Uterus (tissue), 4 donors: ENCODE measurements around the gene MYBPC3. TPM values are rescaled to one million over a fixed set of nuclear protein-coding genes. Genes with fewer than 3 reads are reported as not detected.

ENCODE experiments used
- DNase-seq, 2 donors: peaks; one replicate each; pipeline ENCODE4 v3.0.0-alpha.2; 2019 to 2020
- H3K27ac ChIP-seq, 2 donors: fragments of 200-600 bp; sonication (generic); 1 replicate in 1 of 2; 2 replicates in 1 of 2; pipeline ENCODE4 v1.5.1; 2016 to 2018
- H3K27me3 ChIP-seq, 2 donors: fragments of 200-600 bp; sonication (generic); one replicate each; pipeline ENCODE4 v1.5.1; 2018 to 2019; ENCODE audit warnings: control low read depth in 1 of 2
- H3K36me3 ChIP-seq, 2 donors: fragments of 200-600 bp; sonication (generic); one replicate each; pipeline ENCODE4 v1.5.1; 2019; ENCODE audit warnings: control low read depth in 1 of 2
- H3K4me1 ChIP-seq, 2 donors: fragments of 200-600 bp; sonication (generic); one replicate each; pipeline ENCODE4 v1.5.1; 2018 to 2019; ENCODE audit warnings: control low read depth in 1 of 2
- H3K4me3 ChIP-seq, 2 donors: fragments of 200-600 bp; sonication (generic); 1 replicate in 1 of 2; 2 replicates in 1 of 2; pipeline ENCODE4 v1.5.1; 2018 to 2019; ENCODE audit warnings: mild to moderate bottlenecking in 1 of 2
- H3K9me3 ChIP-seq, 2 donors: fragments of 200-600 bp; sonication (generic); one replicate each; pipeline ENCODE4 v1.5.1; 2019; ENCODE audit warnings: control low read depth in 1 of 2
- POLR2A ChIP-seq, 2 donors: fragments of 450-650 bp; IDR thresholded peaks; one replicate each; pipeline ENCODE4 v1.6.1; 2016; ENCODE audit warnings: antibody characterized with exemption in 2 of 2, mild to moderate bottlenecking in 1 of 2, moderate library complexity in 1 of 2
- intact Hi-C: fragments of 100-400 bp; cut with DNase I; formaldehyde crosslinking; loops from one replicate; pipeline ENCODE4 v1.15.1; 2023; ENCODE audit warnings: low total_unique reads
- total RNA-seq, 4 donors: library from RNA; depleted of rRNA in 3 of 4; stranded (reverse); fragments of >200 nt in 3 of 4; gene quantifications; one replicate each; pipeline versions ENCODE4 v1.1.0 to v1.2.4, GENCODE V29; 2014 to 2023
- TF ChIP-seq, protein P1 (sequence below), 4 experiments: fragments of 200-600 bp in 2 of 4; fragments of 450-650 bp in 2 of 4; sonication (generic) in 2 of 4; IDR thresholded peaks; one replicate each; pipeline ENCODE4 v1.5.1; 2016 to 2019; ENCODE audit warnings: antibody characterized with exemption in 4 of 4, mild to moderate bottlenecking in 2 of 4, moderate library complexity in 1 of 4
- donor health status: DM: yes; HTN: yes; CAD: no.

The MYBPC3 gene
- total RNA-seq, 4 donors from 2014 or later, result 0.09 to 0.14 TPM; not detected in 2

DNA sequence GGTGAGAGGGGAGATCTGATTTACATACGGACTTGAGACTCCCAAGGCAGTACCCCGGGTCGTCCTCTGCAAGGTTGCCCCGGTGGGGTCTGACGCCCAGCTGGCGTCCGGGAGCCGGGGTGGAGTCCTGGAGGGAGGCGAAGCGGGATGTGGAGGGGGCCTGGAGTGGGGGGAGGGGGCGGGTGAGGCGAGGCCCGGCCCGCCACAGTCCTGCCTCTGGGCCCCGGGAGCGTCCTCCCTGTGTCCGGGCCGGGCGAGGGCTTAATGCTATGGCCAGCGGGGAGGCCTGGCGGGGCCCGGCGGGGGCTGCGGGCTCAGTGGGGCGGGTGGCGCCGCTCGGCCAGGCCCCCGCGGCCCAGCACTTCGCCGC lies 2.4 kb upstream of the MYBPC3 start:
- no peaks in the 10 kb centered on the region for H3K27me3 ChIP-seq
- H3K9me3 ChIP-seq, result no peaks in the 10 kb centered on the region
- intact Hi-C loops, result no loop called here
- no peaks in the 10 kb centered on the region for H3K4me1 ChIP-seq
- H3K4me3 ChIP-seq, result peak overlapping the region; percentile 17 to 51
- H3K36me3 ChIP-seq, result no peaks in the 10 kb centered on the region
- peak overlapping the region; percentile 66 to 80 for H3K27ac ChIP-seq
- DNase-seq, result peak in 1 of 2 donors; percentile 17
- TF ChIP-seq POLR2A (IDR thresholded peaks at IDR 0.05), result no peak
- TF ChIP-seq, protein P1, sequence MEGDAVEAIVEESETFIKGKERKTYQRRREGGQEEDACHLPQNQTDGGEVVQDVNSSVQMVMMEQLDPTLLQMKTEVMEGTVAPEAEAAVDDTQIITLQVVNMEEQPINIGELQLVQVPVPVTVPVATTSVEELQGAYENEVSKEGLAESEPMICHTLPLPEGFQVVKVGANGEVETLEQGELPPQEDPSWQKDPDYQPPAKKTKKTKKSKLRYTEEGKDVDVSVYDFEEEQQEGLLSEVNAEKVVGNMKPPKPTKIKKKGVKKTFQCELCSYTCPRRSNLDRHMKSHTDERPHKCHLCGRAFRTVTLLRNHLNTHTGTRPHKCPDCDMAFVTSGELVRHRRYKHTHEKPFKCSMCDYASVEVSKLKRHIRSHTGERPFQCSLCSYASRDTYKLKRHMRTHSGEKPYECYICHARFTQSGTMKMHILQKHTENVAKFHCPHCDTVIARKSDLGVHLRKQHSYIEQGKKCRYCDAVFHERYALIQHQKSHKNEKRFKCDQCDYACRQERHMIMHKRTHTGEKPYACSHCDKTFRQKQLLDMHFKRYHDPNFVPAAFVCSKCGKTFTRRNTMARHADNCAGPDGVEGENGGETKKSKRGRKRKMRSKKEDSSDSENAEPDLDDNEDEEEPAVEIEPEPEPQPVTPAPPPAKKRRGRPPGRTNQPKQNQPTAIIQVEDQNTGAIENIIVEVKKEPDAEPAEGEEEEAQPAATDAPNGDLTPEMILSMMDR (IDR thresholded peaks at IDR 0.05), result no peak

DNA sequence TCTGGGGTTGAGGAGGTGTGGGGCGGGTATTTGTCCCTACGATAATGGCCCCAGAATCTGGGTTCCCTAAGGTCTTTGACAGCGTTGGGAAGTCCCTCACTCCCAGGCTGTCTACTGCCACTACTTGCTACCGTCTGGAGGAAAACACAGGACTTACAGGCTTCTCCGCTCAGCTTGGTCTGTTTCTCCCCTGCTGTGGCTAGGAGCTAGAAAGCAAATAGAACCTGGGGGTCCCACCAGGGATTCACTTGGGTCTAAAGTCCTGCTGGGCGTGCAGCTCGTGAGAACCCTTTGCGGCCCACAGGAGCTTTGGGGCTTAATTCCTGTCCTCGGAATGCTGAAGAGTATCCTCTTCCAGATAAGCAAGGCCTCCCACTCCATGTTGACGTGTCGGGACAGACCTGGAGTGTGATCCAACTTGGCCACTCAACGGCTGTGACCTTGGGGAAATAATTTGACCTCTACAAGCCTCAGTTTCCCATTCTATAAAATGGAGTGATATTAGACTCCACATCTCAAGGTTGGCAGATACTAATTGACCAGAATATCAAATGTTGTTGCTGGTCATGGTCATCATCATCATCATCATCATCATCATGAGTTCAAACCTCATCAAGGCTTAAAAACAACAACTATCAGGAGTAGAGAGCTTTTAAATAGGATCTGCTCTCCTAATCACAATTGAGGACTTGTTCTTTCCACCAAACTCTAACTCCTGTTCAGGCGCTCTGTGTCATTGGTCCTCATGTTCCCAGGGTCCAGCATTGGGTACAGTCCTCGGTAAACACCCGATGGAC lies 1.7 kb upstream of the MYBPC3 start:
- Histone ChIP-seq H3K9me3 (no peaks in the 10 kb centered on the region), H3K27ac (peak overlapping the region; percentile 66 to 80), H3K4me1 (no peaks in the 10 kb centered on the region), H3K4me3 (peak overlapping the region; percentile 17 to 51), H3K36me3 (no peaks in the 10 kb centered on the region), H3K27me3 (no peaks in the 10 kb centered on the region)
- TF ChIP-seq POLR2A (IDR thresholded peaks at IDR 0.05), result no peak
- TF ChIP-seq, protein P1 (IDR thresholded peaks at IDR 0.05), result no peak
- intact Hi-C loops, result no loop called here
- DNase-seq, result no peak

DNA sequence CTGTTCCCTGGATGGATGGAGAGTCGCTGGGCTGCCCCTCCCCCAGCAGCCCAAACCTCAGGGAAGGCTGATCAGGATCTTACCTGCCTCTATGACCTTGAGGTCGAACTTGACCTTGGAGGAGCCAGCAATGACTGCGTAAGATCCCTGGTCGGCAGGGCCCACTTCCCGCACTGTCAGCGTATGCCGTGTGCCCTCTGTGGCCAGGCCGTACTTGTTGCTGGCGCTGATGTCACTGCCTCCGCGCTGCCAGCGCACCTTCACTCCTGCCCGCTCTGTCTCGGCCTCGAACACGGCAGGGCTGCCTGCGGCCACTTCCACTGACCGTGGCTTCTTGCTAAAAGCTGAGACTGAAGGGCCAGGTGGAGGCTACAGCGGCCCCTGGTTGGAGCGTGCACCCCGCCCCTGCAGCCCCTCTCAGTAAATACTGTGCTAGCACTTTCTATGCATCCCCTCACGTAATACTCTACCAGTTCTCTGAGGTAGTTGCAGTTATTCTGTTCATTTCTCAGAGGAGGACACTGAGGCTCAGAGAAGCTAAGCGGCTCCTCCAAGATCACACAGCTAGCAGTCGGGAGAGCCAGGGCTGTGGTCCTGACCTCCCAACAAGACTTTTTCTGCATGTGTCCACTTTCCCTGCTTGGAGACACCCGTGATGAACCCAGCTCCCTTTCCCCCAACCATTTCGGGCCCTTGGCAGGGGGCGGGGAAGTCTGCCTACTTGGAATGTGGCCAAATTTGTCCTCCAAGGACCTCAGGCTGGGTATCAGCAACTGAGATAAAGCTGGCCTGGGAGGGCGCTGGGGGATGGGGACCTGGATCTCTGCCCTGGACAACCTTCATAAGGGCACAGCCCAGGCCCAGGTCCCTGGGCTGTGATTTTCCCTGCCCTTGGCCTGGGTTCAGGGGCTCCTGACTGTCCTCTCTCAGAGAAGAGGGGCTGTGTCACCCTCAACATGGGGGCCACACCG lies 1.1 kb downstream of the MYBPC3 start:
- Histone ChIP-seq H3K36me3 (no peaks in the 10 kb centered on the region), H3K27me3 (no peaks in the 10 kb centered on the region), H3K4me1 (no peaks in the 10 kb centered on the region), H3K27ac (no peak overlapping the region), H3K9me3 (no peaks in the 10 kb centered on the region), H3K4me3 (no peak overlapping the region)
- DNase-seq, result no peak
- TF ChIP-seq, protein P1 (IDR thresholded peaks at IDR 0.05), result no peak
- no peak for TF ChIP-seq POLR2A (IDR thresholded peaks at IDR 0.05)
- intact Hi-C loops, result no loop called here

DNA sequence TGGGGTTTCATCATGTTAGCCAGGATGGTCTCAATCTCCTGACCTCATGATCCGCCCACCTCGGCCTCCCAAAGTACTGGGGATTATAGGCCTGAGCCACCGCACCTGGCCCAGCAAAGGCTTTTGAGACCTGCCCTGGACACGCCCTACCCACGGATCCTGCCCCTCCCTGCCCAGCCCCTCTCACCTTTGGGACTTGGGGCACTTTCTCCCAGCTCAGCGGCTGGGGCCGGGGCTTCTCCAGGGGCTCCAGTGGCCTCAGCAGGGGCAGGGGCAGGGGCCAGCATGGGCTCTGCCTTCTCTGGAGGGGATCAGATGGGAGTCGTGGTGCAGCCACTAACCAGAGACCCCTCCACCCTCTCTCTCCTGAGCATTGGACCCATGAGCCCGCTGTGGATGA lies 2.2 kb downstream of the MYBPC3 start:
- TF ChIP-seq, protein P1 (IDR thresholded peaks at IDR 0.05), result no peak
- TF ChIP-seq POLR2A (IDR thresholded peaks at IDR 0.05), result no peak
- intact Hi-C loops, result no loop called here
- no peak for DNase-seq
- no peak overlapping the region for H3K4me3 ChIP-seq
- no peaks in the 10 kb centered on the region for H3K27me3 ChIP-seq
- no peaks in the 10 kb centered on the region for H3K9me3 ChIP-seq
- H3K27ac ChIP-seq, result no peak overlapping the region
- no peaks in the 10 kb centered on the region for H3K4me1 ChIP-seq
- no peaks in the 10 kb centered on the region for H3K36me3 ChIP-seq
